Measurements from ENCODE around the gene SETSIP.

DNA sequence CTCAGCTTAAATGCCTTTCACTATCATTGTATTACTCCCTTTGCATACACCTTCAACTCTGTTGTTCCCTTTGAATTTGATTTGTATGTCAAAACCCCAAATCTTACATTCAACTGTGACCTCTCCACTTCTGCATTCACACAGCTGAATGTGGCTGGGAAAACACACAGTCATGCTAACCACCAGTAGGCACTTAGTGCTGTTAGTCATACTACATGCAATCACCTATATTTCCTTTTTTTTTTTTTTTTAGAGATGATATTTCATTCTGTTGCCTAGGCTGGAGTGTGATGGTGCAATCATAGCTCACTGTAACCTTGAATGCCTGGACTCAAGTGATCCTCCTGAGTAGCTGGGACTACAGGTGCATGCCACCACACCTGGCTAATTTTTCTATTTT is 21.1 kb upstream of the SETSIP start:
- no peak for TF ChIP-seq POLR2AphosphoS5 (IDR thresholded peaks at IDR 0.05; ENCODE audit: low read depth, low read length)
- TF ChIP-seq, protein P1, sequence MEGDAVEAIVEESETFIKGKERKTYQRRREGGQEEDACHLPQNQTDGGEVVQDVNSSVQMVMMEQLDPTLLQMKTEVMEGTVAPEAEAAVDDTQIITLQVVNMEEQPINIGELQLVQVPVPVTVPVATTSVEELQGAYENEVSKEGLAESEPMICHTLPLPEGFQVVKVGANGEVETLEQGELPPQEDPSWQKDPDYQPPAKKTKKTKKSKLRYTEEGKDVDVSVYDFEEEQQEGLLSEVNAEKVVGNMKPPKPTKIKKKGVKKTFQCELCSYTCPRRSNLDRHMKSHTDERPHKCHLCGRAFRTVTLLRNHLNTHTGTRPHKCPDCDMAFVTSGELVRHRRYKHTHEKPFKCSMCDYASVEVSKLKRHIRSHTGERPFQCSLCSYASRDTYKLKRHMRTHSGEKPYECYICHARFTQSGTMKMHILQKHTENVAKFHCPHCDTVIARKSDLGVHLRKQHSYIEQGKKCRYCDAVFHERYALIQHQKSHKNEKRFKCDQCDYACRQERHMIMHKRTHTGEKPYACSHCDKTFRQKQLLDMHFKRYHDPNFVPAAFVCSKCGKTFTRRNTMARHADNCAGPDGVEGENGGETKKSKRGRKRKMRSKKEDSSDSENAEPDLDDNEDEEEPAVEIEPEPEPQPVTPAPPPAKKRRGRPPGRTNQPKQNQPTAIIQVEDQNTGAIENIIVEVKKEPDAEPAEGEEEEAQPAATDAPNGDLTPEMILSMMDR (IDR thresholded peaks at IDR 0.05), result no peak

Measured in Panc1 (cell line).